Measurements from ENCODE around the gene CRISPLD2. TPM values are rescaled to one million over a fixed set of nuclear protein-coding genes. Genes with fewer than 3 reads are reported as not detected.

CRISPLD2 gene
- total RNA-seq, 2 experiments from 2014 or later, result 0.47 to 0.99 TPM

- Histone ChIP-seq H2AFZ (ENCODE audit: low read length) (no peak overlapping the region), H3K4me3 (ENCODE audit: low read depth, low read length, poor library complexity, severe bottlenecking) (no peak overlapping the region), H3K4me2 (ENCODE audit: low read length) (no peak overlapping the region), H3K36me3 (ENCODE audit: insufficient read depth, low read length) (no peaks in the 10 kb centered on the region), H3K79me2 (ENCODE audit: insufficient read depth, low read depth, low read length) (no peaks in the 10 kb centered on the region), H3K27ac (ENCODE audit: low read depth, low read length, poor library complexity, severe bottlenecking) (no peak overlapping the region), H3K9me2 (ENCODE audit: insufficient read depth, low read length) (no peaks in the 10 kb centered on the region), H3K9me3 (ENCODE audit: low read length) (no peaks in the 10 kb centered on the region), H4K20me1 (ENCODE audit: insufficient read depth, low read length) (no peaks in the 10 kb centered on the region), H3K4me1 (ENCODE audit: insufficient read depth, low read length, poor library complexity, severe bottlenecking) (no peaks in the 10 kb centered on the region)
- TF ChIP-seq EZH2phosphoT487 (IDR thresholded peaks at IDR 0.05; ENCODE audit: borderline replicate concordance, low read depth, low read length), result no peak
- TF ChIP-seq CTCF (conservative IDR thresholded peaks at IDR 0.05; ENCODE audit: low read length), result no peak
- intact Hi-C loops (cut with micrococcal nuclease; ENCODE audit: unreplicated experiment), result no loop called here
- CTCF ChIA-PET (ENCODE audit: unreplicated experiment), result no interaction called here
- BruUV-seq (replicated peaks), result no TSS peak
- POLR2A ChIA-PET, result no interaction called here
- no peak for DNase-seq (ENCODE audit: low spot score)
Observed at GRCh38 chr16:84811529-84811928, 8.3 kb upstream of the CRISPLD2 start.

GRCh38 chr16:84813141-84813934, 6.4 kb upstream of the CRISPLD2 start:
- Histone ChIP-seq H3K4me1 (ENCODE audit: insufficient read depth, low read length, poor library complexity, severe bottlenecking) (no peaks in the 10 kb centered on the region), H2AFZ (ENCODE audit: low read length) (no peak overlapping the region), H3K4me3 (ENCODE audit: low read depth, low read length, poor library complexity, severe bottlenecking) (no peak overlapping the region), H3K9me3 (ENCODE audit: low read length) (no peaks in the 10 kb centered on the region), H3K4me2 (ENCODE audit: low read length) (no peak overlapping the region), H3K79me2 (ENCODE audit: insufficient read depth, low read depth, low read length) (no peaks in the 10 kb centered on the region), H3K27ac (ENCODE audit: low read depth, low read length, poor library complexity, severe bottlenecking) (no peak overlapping the region), H3K9me2 (ENCODE audit: insufficient read depth, low read length) (no peaks in the 10 kb centered on the region), H4K20me1 (ENCODE audit: insufficient read depth, low read length) (no peaks in the 10 kb centered on the region), H3K36me3 (ENCODE audit: insufficient read depth, low read length) (no peaks in the 10 kb centered on the region)
- ChIA-PET POLR2A (interaction anchor here (0.5 kb wide), 1 partner anchor 15 kb away, joined by 3 read pairs; no protein-coding TSS in a partner anchor), CTCF (ENCODE audit: unreplicated experiment) (no interaction called here)
- TF ChIP-seq CTCF (conservative IDR thresholded peaks at IDR 0.05; ENCODE audit: low read length) (no peak), EZH2phosphoT487 (IDR thresholded peaks at IDR 0.05; ENCODE audit: borderline replicate concordance, low read depth, low read length) (no peak)
- DNase-seq (ENCODE audit: low spot score), result no peak
- intact Hi-C loops (cut with micrococcal nuclease; ENCODE audit: unreplicated experiment), result no loop called here
- no TSS peak for BruUV-seq (replicated peaks)

- H3K27ac ChIP-seq (ENCODE audit: low read depth, low read length, poor library complexity, severe bottlenecking), result no peak overlapping the region
- intact Hi-C loops (cut with micrococcal nuclease; ENCODE audit: unreplicated experiment), result no loop called here
- ChIA-PET POLR2A (no interaction called here), CTCF (ENCODE audit: unreplicated experiment) (no interaction called here)
- H4K20me1 ChIP-seq (ENCODE audit: insufficient read depth, low read length), result no peaks in the 10 kb centered on the region
- H3K4me2 ChIP-seq (ENCODE audit: low read length), result no peak overlapping the region
- H3K4me3 ChIP-seq (ENCODE audit: low read depth, low read length, poor library complexity, severe bottlenecking), result no peak overlapping the region
- TF ChIP-seq CTCF (conservative IDR thresholded peaks at IDR 0.05; ENCODE audit: low read length), result no peak
- TF ChIP-seq EZH2phosphoT487 (IDR thresholded peaks at IDR 0.05; ENCODE audit: borderline replicate concordance, low read depth, low read length), result no peak
- DNase-seq (ENCODE audit: low spot score), result no peak
- no peaks in the 10 kb centered on the region for H3K9me2 ChIP-seq (ENCODE audit: insufficient read depth, low read length)
- H3K4me1 ChIP-seq (ENCODE audit: insufficient read depth, low read length, poor library complexity, severe bottlenecking), result no peaks in the 10 kb centered on the region
- H2AFZ ChIP-seq (ENCODE audit: low read length), result no peak overlapping the region
- no peaks in the 10 kb centered on the region for H3K36me3 ChIP-seq (ENCODE audit: insufficient read depth, low read length)
- BruUV-seq (replicated peaks), result no TSS peak
- no peaks in the 10 kb centered on the region for H3K79me2 ChIP-seq (ENCODE audit: insufficient read depth, low read depth, low read length)
- H3K9me3 ChIP-seq (ENCODE audit: low read length), result no peaks in the 10 kb centered on the region
Observed at GRCh38 chr16:84815462-84815861, 4.3 kb upstream of the CRISPLD2 start.

Data from OCI-LY7 (cell line).